H9 (cell line): ENCODE measurements around the gene ADIRF. TPM values are rescaled to one million over a fixed set of nuclear protein-coding genes. Genes with fewer than 3 reads are reported as not detected.

Source experiments
- DNase-seq: peaks from one replicate; pipeline ENCODE4 v3.0.0-alpha.2; 2017
- H2AFZ ChIP-seq: one replicate; pipeline ENCODE4 v1.6.1; 2013; ENCODE audit warnings: mild to moderate bottlenecking, low read length, control low read depth, moderate library complexity
- H2AK5ac ChIP-seq: 2 replicates; pipeline ENCODE4 v1.6.1; 2013; ENCODE audit warnings: low read length, control low read depth, mixed read lengths; ENCODE audit not compliant: insufficient read length
- H2BK120ac ChIP-seq: one replicate; pipeline ENCODE4 v1.6.1; 2013; ENCODE audit warnings: low read depth, mild to moderate bottlenecking, low read length, control low read depth, inconsistent platforms; ENCODE audit not compliant: poor library complexity, severe bottlenecking
- H2BK12ac ChIP-seq: 2 replicates; pipeline ENCODE4 v1.6.1; 2013; ENCODE audit warnings: low read length, control low read depth, mixed read lengths, low read depth; ENCODE audit not compliant: insufficient read length
- H2BK15ac ChIP-seq: 2 replicates; pipeline ENCODE4 v1.6.1; 2013; ENCODE audit warnings: low read depth, low read length, control low read depth
- H2BK20ac ChIP-seq: one replicate; pipeline ENCODE4 v1.6.1; 2013; ENCODE audit warnings: low read depth, mild to moderate bottlenecking, low read length, control low read depth, inconsistent platforms; ENCODE audit not compliant: poor library complexity, severe bottlenecking
- H2BK5ac ChIP-seq: 2 replicates; pipeline ENCODE4 v1.6.1; 2013; ENCODE audit warnings: low read length, control low read depth, mixed read lengths; ENCODE audit not compliant: insufficient read length
- H3K14ac ChIP-seq: 2 replicates; pipeline ENCODE4 v1.6.1; 2013; ENCODE audit warnings: low read length, control low read depth; ENCODE audit not compliant: insufficient read depth
- H3K18ac ChIP-seq: 2 replicates; pipeline ENCODE4 v1.6.1; 2013; ENCODE audit warnings: low read depth, mild to moderate bottlenecking, mixed read lengths, low read length, control low read depth; ENCODE audit not compliant: insufficient read length
- H3K23ac ChIP-seq: 2 replicates; pipeline ENCODE4 v1.6.1; 2013; ENCODE audit warnings: low read length, control low read depth, mixed read lengths, low read depth; ENCODE audit not compliant: insufficient read length
- H3K23me2 ChIP-seq: 2 replicates; pipeline ENCODE4 v1.6.1; 2013; ENCODE audit warnings: low read depth, mild to moderate bottlenecking, mixed read lengths, low read length, control low read depth; ENCODE audit not compliant: insufficient read length, poor library complexity, severe bottlenecking
- H3K27ac ChIP-seq: 2 replicates; pipeline ENCODE4 v1.5.1; 2013; ENCODE audit warnings: low read length, control low read depth, mixed read lengths, low read depth; ENCODE audit not compliant: insufficient read length
- H3K27me3 ChIP-seq: 2 replicates; pipeline ENCODE4 v1.6.1; 2013; ENCODE audit warnings: low read length, control low read depth, inconsistent platforms; ENCODE audit not compliant: insufficient read depth
- H3K4ac ChIP-seq: 2 replicates; pipeline ENCODE4 v1.6.1; 2013; ENCODE audit warnings: low read depth, mild to moderate bottlenecking, control low read depth, inconsistent platforms, low read length, moderate library complexity
- H3K4me1 ChIP-seq: 2 replicates; pipeline ENCODE4 v1.6.1; 2013; ENCODE audit warnings: low read length, control low read depth, inconsistent platforms; ENCODE audit not compliant: insufficient read depth
- H3K4me2 ChIP-seq: 2 replicates; pipeline ENCODE4 v1.6.1; 2013; ENCODE audit warnings: low read length, control low read depth, mixed read lengths; ENCODE audit not compliant: insufficient read length, insufficient read depth
- H3K56ac ChIP-seq: 2 replicates; pipeline ENCODE4 v1.6.1; 2013; ENCODE audit warnings: low read depth, mild to moderate bottlenecking, mixed read lengths, low read length, control low read depth; ENCODE audit not compliant: insufficient read length
- H3K79me1 ChIP-seq: 2 replicates; pipeline ENCODE4 v1.6.1; 2013; ENCODE audit warnings: low read depth, mild to moderate bottlenecking, moderate library complexity, low read length, control low read depth, inconsistent platforms; ENCODE audit not compliant: insufficient read depth, poor library complexity, severe bottlenecking
- H3K79me2 ChIP-seq: 2 replicates; pipeline ENCODE4 v1.6.1; 2013; ENCODE audit warnings: low read length, control low read depth, inconsistent platforms; ENCODE audit not compliant: insufficient read depth
- H3K9ac ChIP-seq: 2 replicates; pipeline ENCODE4 v1.6.1; 2013; ENCODE audit warnings: low read length, control low read depth, mixed read lengths; ENCODE audit not compliant: insufficient read length; ENCODE audit errors: extremely low read depth
- H3K9me3 ChIP-seq: one replicate; pipeline ENCODE4 v1.6.1; 2013; ENCODE audit warnings: low read depth, low read length, inconsistent platforms; ENCODE audit not compliant: control insufficient read depth
- H3T11ph ChIP-seq: one replicate; pipeline ENCODE4 v1.6.1; 2013; ENCODE audit warnings: mild to moderate bottlenecking, low read length, control low read depth, inconsistent platforms
- H4K20me1 ChIP-seq: one replicate; pipeline ENCODE4 v1.6.1; 2013; ENCODE audit not compliant: control insufficient read depth, insufficient read length, insufficient read depth
- H4K5ac ChIP-seq: 2 replicates; pipeline ENCODE4 v1.6.1; 2013; ENCODE audit warnings: low read depth, mild to moderate bottlenecking, mixed read lengths, low read length, control low read depth; ENCODE audit not compliant: insufficient read length
- H4K8ac ChIP-seq: replicated peaks from 2 replicates; pipeline ENCODE4 v1.6.1; 2013; ENCODE audit warnings: low read length, control low read depth, mixed read lengths, low read depth; ENCODE audit not compliant: insufficient read length
- H4K91ac ChIP-seq: 2 replicates; pipeline ENCODE4 v1.6.1; 2013; ENCODE audit warnings: low read depth, mild to moderate bottlenecking, moderate library complexity, mixed read lengths, low read length, control low read depth; ENCODE audit not compliant: insufficient read length
- H3K27ac Mint-ChIP-seq, 3 experiments: 2 replicates in 2 of 3; 3 replicates in 1 of 3; pipeline ENCODE4 v1.8.0; 2020 to 2021; ENCODE audit warnings: mixed read lengths in 3 of 3, mild to moderate bottlenecking in 1 of 3, moderate library complexity in 1 of 3
- H3K27me3 Mint-ChIP-seq: 2 replicates; pipeline ENCODE4 v1.8.0; 2021; ENCODE audit warnings: low read depth, mild to moderate bottlenecking, moderate library complexity, mixed read lengths
- H3K36me3 Mint-ChIP-seq, 3 experiments: 2 replicates in 2 of 3; 3 replicates in 1 of 3; pipeline ENCODE4 v1.8.0; 2020 to 2021; ENCODE audit warnings: low read depth in 3 of 3, mixed read lengths in 3 of 3; ENCODE audit not compliant: insufficient read depth in 1 of 3
- H3K4me1 Mint-ChIP-seq, 2 experiments: 2 replicates each; pipeline ENCODE4 v1.8.0; 2020; ENCODE audit warnings: mixed read lengths in 2 of 2
- H3K4me3 Mint-ChIP-seq, 2 experiments: 2 replicates in 1 of 2; 3 replicates in 1 of 2; pipeline ENCODE4 v1.8.0; 2020 to 2021; ENCODE audit warnings: mild to moderate bottlenecking in 2 of 2, mixed read lengths in 2 of 2, moderate library complexity in 1 of 2
- H3K9me3 Mint-ChIP-seq, 2 experiments: 2 replicates in 1 of 2; 3 replicates in 1 of 2; pipeline ENCODE4 v1.8.0; 2020; ENCODE audit warnings: mild to moderate bottlenecking in 2 of 2, mixed read lengths in 2 of 2, moderate library complexity in 1 of 2
- WGBS: extraction: QIAGEN DNeasy Blood & Tissue Kit; methylation state at CpG from one replicate; pipeline ENCODE4 v1.1.7; 2013; ENCODE audit warnings: missing lambda C conversion rate, low lambda C conversion rate, mixed read lengths; ENCODE audit not compliant: insufficient read length; ENCODE audit errors: extremely low coverage; 5-methylcytosine and 5-hydroxymethylcytosine counted together
- total RNA-seq: library from RNA; stranded (reverse); gene quantifications from 2 replicates; pipeline ENCODE4 v1.2.1, GENCODE V29; 2021
- TF ChIP-seq, protein P1 (sequence below): fragments of 200-600 bp; sonication (generic); conservative IDR thresholded peaks from 3 replicates; pipeline ENCODE4 v1.8.0; 2021; ENCODE audit warnings: antibody characterized with exemption, mild to moderate bottlenecking

ADIRF gene
- total RNA-seq, 1 experiment from 2014 or later = not detected

DNA sequence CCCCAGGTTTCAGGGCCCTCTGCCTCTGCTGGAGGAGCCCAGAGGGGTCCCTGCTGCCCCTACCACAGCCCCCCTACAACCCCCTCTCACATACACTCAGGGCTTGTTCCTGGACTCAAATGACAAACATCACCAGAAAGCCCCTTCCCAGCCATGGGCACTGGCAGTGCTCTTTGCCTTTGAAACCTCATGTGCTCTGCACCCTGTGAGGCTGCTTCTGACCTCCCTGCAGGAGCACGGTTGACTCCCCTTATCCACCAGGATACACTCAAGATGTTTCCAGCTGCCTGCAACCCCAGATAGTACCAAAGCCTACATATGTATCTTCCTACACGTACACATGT, 3.5 kb upstream of the ADIRF start:
- no peak overlapping the region for H3T11ph ChIP-seq
- Mint-ChIP-seq H3K4me3 (no peak overlapping the region), H3K27ac (no peak overlapping the region), H3K4me1 (peaks cover 20 to 32% of the 10 kb centered on the region in 2 experiments), H3K9me3 (no peaks in the 10 kb centered on the region), H3K27me3 (no peaks in the 10 kb centered on the region; the same call in 1 of the 2 replicates), H3K36me3 (no peaks in the 10 kb centered on the region)
- no peak overlapping the region for H2BK120ac ChIP-seq
- no peak overlapping the region for H2BK12ac ChIP-seq
- no peak overlapping the region for H3K18ac ChIP-seq
- H2BK5ac ChIP-seq = no peak overlapping the region
- H3K9me3 ChIP-seq = no peaks in the 10 kb centered on the region
- H3K27me3 ChIP-seq = no peaks in the 10 kb centered on the region
- no peak overlapping the region for H2AFZ ChIP-seq
- H4K91ac ChIP-seq = no peak overlapping the region
- H3K9ac ChIP-seq = no peak overlapping the region
- H3K79me2 ChIP-seq = no peaks in the 10 kb centered on the region
- no peak overlapping the region for H3K23ac ChIP-seq
- no peak overlapping the region for H2BK15ac ChIP-seq
- TF ChIP-seq, protein P1, sequence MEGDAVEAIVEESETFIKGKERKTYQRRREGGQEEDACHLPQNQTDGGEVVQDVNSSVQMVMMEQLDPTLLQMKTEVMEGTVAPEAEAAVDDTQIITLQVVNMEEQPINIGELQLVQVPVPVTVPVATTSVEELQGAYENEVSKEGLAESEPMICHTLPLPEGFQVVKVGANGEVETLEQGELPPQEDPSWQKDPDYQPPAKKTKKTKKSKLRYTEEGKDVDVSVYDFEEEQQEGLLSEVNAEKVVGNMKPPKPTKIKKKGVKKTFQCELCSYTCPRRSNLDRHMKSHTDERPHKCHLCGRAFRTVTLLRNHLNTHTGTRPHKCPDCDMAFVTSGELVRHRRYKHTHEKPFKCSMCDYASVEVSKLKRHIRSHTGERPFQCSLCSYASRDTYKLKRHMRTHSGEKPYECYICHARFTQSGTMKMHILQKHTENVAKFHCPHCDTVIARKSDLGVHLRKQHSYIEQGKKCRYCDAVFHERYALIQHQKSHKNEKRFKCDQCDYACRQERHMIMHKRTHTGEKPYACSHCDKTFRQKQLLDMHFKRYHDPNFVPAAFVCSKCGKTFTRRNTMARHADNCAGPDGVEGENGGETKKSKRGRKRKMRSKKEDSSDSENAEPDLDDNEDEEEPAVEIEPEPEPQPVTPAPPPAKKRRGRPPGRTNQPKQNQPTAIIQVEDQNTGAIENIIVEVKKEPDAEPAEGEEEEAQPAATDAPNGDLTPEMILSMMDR = no peak
- no peak overlapping the region for H3K4me2 ChIP-seq
- WGBS = no CpG with 5 or more reads among the region's 2 CpGs
- H4K20me1 ChIP-seq = no peaks in the 10 kb centered on the region
- no peak overlapping the region for H2AK5ac ChIP-seq
- no peak overlapping the region for H4K5ac ChIP-seq
- H3K4me1 ChIP-seq = peaks cover 2% of the 10 kb centered on the region; the same call in 1 of the 2 replicates
- H2BK20ac ChIP-seq = no peak overlapping the region
- H4K8ac ChIP-seq = no peak overlapping the region
- H3K79me1 ChIP-seq = no peaks in the 10 kb centered on the region
- H3K14ac ChIP-seq = no peak overlapping the region
- H3K4ac ChIP-seq = no peak overlapping the region
- no peak for DNase-seq
- H3K23me2 ChIP-seq = no peaks in the 10 kb centered on the region
- H3K56ac ChIP-seq = no peak overlapping the region
- no peak overlapping the region for H3K27ac ChIP-seq
